A549 (cell line): ENCODE measurements around the gene P2RX3.

ENCODE experiments used
- BHLHE40 ChIP-seq: IDR thresholded peaks from 2 replicates; pipeline ENCODE4 v1.6.1; 2012; ENCODE audit warnings: low read depth, low read length, inconsistent platforms
- JUN ChIP-seq, 2 experiments: fragments of >200 bp; sonication (Bioruptor Twin); formaldehyde crosslinking; IDR thresholded peaks; 2 replicates in 1 of 2; 3 replicates in 1 of 2; pipeline ENCODE4 v1.6.1; 2016 to 2017
- MYC ChIP-seq: IDR thresholded peaks from 2 replicates; pipeline ENCODE4 v1.6.1; 2012; ENCODE audit warnings: mild to moderate bottlenecking, inconsistent platforms, low read length, improper control_type of control experiment, borderline replicate concordance
- NR3C1 ChIP-seq: fragments of >200 bp; sonication (Bioruptor Twin); formaldehyde crosslinking; IDR thresholded peaks from 3 replicates; pipeline ENCODE4 v1.6.1; 2017
- PHF8 ChIP-seq: fragments of 200-600 bp; sonication (generic); IDR thresholded peaks from 2 replicates; pipeline ENCODE4 v1.6.1; 2016; ENCODE audit warnings: low read depth, mild to moderate bottlenecking, antibody characterized with exemption, moderate library complexity, borderline replicate concordance
- POLR2A ChIP-seq: IDR thresholded peaks from 2 replicates; pipeline ENCODE4 v1.6.1; 2012; ENCODE audit warnings: mild to moderate bottlenecking, low read length
- SREBF2 ChIP-seq: fragments of 450-650 bp; IDR thresholded peaks from 2 replicates; pipeline ENCODE4 v1.6.1; 2014; ENCODE audit warnings: mild to moderate bottlenecking, moderate library complexity
- TF ChIP-seq, protein P1 (sequence below): fragments of >200 bp; sonication (Bioruptor Twin); formaldehyde crosslinking; IDR thresholded peaks from 3 replicates; pipeline ENCODE4 v1.5.1; 2016
- TF ChIP-seq, protein P2 (sequence below): fragments of 200-600 bp; sonication (generic); IDR thresholded peaks from 2 replicates; pipeline ENCODE4 v1.6.1; 2016; ENCODE audit warnings: antibody characterized with exemption, mild to moderate bottlenecking, moderate library complexity

- TF ChIP-seq, protein P1, sequence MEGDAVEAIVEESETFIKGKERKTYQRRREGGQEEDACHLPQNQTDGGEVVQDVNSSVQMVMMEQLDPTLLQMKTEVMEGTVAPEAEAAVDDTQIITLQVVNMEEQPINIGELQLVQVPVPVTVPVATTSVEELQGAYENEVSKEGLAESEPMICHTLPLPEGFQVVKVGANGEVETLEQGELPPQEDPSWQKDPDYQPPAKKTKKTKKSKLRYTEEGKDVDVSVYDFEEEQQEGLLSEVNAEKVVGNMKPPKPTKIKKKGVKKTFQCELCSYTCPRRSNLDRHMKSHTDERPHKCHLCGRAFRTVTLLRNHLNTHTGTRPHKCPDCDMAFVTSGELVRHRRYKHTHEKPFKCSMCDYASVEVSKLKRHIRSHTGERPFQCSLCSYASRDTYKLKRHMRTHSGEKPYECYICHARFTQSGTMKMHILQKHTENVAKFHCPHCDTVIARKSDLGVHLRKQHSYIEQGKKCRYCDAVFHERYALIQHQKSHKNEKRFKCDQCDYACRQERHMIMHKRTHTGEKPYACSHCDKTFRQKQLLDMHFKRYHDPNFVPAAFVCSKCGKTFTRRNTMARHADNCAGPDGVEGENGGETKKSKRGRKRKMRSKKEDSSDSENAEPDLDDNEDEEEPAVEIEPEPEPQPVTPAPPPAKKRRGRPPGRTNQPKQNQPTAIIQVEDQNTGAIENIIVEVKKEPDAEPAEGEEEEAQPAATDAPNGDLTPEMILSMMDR: no peak
- TF ChIP-seq JUN (IDR thresholded peaks at IDR 0.05): no peak
- TF ChIP-seq MYC: no peak
- TF ChIP-seq NR3C1: no peak
- TF ChIP-seq BHLHE40: no peak
- no peak for TF ChIP-seq POLR2A
- TF ChIP-seq, protein P2, sequence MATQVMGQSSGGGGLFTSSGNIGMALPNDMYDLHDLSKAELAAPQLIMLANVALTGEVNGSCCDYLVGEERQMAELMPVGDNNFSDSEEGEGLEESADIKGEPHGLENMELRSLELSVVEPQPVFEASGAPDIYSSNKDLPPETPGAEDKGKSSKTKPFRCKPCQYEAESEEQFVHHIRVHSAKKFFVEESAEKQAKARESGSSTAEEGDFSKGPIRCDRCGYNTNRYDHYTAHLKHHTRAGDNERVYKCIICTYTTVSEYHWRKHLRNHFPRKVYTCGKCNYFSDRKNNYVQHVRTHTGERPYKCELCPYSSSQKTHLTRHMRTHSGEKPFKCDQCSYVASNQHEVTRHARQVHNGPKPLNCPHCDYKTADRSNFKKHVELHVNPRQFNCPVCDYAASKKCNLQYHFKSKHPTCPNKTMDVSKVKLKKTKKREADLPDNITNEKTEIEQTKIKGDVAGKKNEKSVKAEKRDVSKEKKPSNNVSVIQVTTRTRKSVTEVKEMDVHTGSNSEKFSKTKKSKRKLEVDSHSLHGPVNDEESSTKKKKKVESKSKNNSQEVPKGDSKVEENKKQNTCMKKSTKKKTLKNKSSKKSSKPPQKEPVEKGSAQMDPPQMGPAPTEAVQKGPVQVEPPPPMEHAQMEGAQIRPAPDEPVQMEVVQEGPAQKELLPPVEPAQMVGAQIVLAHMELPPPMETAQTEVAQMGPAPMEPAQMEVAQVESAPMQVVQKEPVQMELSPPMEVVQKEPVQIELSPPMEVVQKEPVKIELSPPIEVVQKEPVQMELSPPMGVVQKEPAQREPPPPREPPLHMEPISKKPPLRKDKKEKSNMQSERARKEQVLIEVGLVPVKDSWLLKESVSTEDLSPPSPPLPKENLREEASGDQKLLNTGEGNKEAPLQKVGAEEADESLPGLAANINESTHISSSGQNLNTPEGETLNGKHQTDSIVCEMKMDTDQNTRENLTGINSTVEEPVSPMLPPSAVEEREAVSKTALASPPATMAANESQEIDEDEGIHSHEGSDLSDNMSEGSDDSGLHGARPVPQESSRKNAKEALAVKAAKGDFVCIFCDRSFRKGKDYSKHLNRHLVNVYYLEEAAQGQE: no peak
- TF ChIP-seq SREBF2: no peak
- TF ChIP-seq PHF8: no peak
These were observed 47.9 kb upstream of the P2RX3 start for GRCh38 chr11:57290288-57290687.
